ENCODE measurements around the gene GNG7. TPM values are rescaled to one million over a fixed set of nuclear protein-coding genes. Genes with fewer than 3 reads are reported as not detected.

Gene GNG7
- total RNA-seq, 1 experiment from 2014 or later = 9.6 TPM

- TF ChIP-seq NR2C2 (CRISPR knock-in tag; IDR thresholded peaks at IDR 0.05) (no peak), ESRRA (CRISPR knock-in tag; IDR thresholded peaks at IDR 0.05; ENCODE audit: borderline replicate concordance) (no peak), ZNF138 (CRISPR knock-in tag; conservative IDR thresholded peaks at IDR 0.05) (no peak), TCF7 (CRISPR knock-in tag; IDR thresholded peaks at IDR 0.05; ENCODE audit: low read depth) (no peak), CREM (CRISPR knock-in tag; IDR thresholded peaks at IDR 0.05) (no peak), ZNF396 (CRISPR knock-in tag; IDR thresholded peaks at IDR 0.05; ENCODE audit: borderline replicate concordance) (no peak)
These were observed 11.6 kb downstream of the GNG7 start (continued) for GRCh38 chr19:2690856-2691255.

DNA sequence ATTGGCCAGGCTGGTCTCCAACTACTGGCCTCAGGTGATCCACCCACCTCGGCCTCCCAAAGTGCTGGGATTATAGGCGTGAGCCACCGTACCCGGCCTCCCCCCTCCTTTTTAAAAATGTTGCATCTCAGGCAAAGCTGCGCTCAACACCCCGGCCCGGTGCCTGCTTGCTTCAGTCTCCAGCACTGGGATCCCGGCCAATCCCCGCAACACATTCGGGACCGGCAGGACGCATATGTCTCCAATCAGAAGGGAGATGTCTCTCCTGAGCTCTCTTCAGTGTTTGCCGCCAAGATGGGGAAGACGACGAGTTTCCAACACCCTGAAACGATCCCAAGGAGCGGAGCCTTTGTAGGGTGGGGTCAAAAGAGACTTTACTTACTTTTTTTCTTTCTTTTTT, 16.1 kb downstream of the GNG7 start:
- no peak overlapping the region for H3K4me3 Mint-ChIP-seq
- POLR2A ChIA-PET = no interaction called here
- H3K9me3 Mint-ChIP-seq = peaks cover 3% of the 10 kb centered on the region; the same call in 1 of the 2 replicates
- peaks cover 3% of the 10 kb centered on the region; the same call in 1 of the 2 replicates for H3K36me3 Mint-ChIP-seq
- H3K27me3 Mint-ChIP-seq (ENCODE audit: low read depth) = no peaks in the 10 kb centered on the region
- DNase-seq (ENCODE audit: low spot score) (no peak), ATAC-seq (no peak)
- CTCF ChIA-PET = interaction anchor here (0.8 kb wide), 1 partner anchor 38 kb away, joined by 5 read pairs; no protein-coding TSS in a partner anchor
- no peak for TF ChIP-seq PRRX2 (CRISPR knock-in tag; IDR thresholded peaks at IDR 0.05)
- no peak for TF ChIP-seq JAZF1 (CRISPR knock-in tag; IDR thresholded peaks at IDR 0.05)
- TF ChIP-seq, protein P1, sequence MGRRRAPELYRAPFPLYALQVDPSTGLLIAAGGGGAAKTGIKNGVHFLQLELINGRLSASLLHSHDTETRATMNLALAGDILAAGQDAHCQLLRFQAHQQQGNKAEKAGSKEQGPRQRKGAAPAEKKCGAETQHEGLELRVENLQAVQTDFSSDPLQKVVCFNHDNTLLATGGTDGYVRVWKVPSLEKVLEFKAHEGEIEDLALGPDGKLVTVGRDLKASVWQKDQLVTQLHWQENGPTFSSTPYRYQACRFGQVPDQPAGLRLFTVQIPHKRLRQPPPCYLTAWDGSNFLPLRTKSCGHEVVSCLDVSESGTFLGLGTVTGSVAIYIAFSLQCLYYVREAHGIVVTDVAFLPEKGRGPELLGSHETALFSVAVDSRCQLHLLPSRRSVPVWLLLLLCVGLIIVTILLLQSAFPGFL (CRISPR knock-in tag; IDR thresholded peaks at IDR 0.05; ENCODE audit: borderline replicate concordance) = no peak
- TF ChIP-seq IRF1 (CRISPR knock-in tag; IDR thresholded peaks at IDR 0.05) = no peak
- no peak for TF ChIP-seq ZNF425 (CRISPR knock-in tag; conservative IDR thresholded peaks at IDR 0.05)
- TF ChIP-seq ZNF219 (CRISPR knock-in tag; IDR thresholded peaks at IDR 0.05; ENCODE audit: borderline replicate concordance) = no peak
- TF ChIP-seq GTF2I (CRISPR knock-in tag; conservative IDR thresholded peaks at IDR 0.05) = no peak
- TF ChIP-seq FOXK1 (CRISPR knock-in tag; IDR thresholded peaks at IDR 0.05) = no peak
- no peak for TF ChIP-seq FOXJ3 (CRISPR knock-in tag; IDR thresholded peaks at IDR 0.05; ENCODE audit: borderline replicate concordance)
- TF ChIP-seq MLX (CRISPR knock-in tag; IDR thresholded peaks at IDR 0.05) = no peak
- TF ChIP-seq SOX15 (CRISPR knock-in tag; IDR thresholded peaks at IDR 0.05) = no peak
- no peak for TF ChIP-seq USF1 (CRISPR knock-in tag; IDR thresholded peaks at IDR 0.05)
- no peak for TF ChIP-seq ZNF416 (CRISPR knock-in tag; IDR thresholded peaks at IDR 0.05)
- TF ChIP-seq ZNF396 (CRISPR knock-in tag; IDR thresholded peaks at IDR 0.05; ENCODE audit: borderline replicate concordance) = no peak
- no peak for TF ChIP-seq NR1H2 (CRISPR knock-in tag; IDR thresholded peaks at IDR 0.05)
- TF ChIP-seq KAT7 (CRISPR knock-in tag; IDR thresholded peaks at IDR 0.05; ENCODE audit: borderline replicate concordance) = no peak
- no peak for TF ChIP-seq SMAD3 (CRISPR knock-in tag; IDR thresholded peaks at IDR 0.05; ENCODE audit: borderline replicate concordance)
- no peak for TF ChIP-seq TEAD4 (CRISPR knock-in tag; IDR thresholded peaks at IDR 0.05)
- no peak overlapping the region for H3K27ac Mint-ChIP-seq
- no peaks in the 10 kb centered on the region for H3K4me1 Mint-ChIP-seq

Measured in WTC11 (cell line).